ENCODE results near the gene C20orf173.

DNA sequence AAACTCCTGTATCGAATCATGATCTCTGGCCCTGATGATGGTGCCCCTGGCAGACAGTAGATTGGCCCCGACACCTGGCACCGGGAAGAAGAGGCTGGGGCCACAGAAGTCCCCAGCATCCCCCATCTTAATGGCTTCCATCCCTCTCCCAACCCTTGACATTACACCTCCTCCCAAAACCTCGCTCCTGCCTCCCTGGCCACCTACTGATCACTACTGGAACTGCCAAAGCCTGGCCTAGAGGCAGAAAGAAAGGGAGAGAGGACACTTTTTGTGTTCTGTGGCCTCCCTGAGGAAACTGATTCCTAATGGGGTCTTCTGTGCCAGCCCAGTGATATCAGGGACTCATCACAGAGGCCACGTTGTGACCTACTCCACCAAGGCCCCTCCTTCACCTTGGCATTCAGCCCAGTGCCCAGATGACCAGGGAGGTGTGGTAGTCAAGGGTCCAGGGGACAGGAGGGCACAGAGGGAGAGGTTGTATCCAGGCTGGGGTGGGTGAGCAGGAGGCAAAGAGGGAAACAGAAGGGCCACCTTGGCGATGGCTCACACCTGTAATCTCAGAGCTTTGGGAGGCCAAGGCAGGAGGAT, 6.1 kb downstream of the C20orf173 start:
- TF ChIP-seq, protein P1, sequence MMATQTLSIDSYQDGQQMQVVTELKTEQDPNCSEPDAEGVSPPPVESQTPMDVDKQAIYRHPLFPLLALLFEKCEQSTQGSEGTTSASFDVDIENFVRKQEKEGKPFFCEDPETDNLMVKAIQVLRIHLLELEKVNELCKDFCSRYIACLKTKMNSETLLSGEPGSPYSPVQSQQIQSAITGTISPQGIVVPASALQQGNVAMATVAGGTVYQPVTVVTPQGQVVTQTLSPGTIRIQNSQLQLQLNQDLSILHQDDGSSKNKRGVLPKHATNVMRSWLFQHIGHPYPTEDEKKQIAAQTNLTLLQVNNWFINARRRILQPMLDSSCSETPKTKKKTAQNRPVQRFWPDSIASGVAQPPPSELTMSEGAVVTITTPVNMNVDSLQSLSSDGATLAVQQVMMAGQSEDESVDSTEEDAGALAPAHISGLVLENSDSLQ (IDR thresholded peaks at IDR 0.05) = no peak
- no peak for TF ChIP-seq TARDBP (IDR thresholded peaks at IDR 0.05)
